UCSD-AML1 (cell line): ENCODE results near the gene PLEKHM1.
"Not testable (repeated sequence)": the region's sequence is repeated elsewhere in the genome, so short reads cannot be mapped to it uniquely, and the experiment has no call there.

Experiments
- DNase-seq: peaks from one replicate; lab custom pipeline; 2025; ENCODE audit not compliant: unreplicated experiment; lab: John Stamatoyannopoulos, UW

Gene PLEKHM1

DNA sequence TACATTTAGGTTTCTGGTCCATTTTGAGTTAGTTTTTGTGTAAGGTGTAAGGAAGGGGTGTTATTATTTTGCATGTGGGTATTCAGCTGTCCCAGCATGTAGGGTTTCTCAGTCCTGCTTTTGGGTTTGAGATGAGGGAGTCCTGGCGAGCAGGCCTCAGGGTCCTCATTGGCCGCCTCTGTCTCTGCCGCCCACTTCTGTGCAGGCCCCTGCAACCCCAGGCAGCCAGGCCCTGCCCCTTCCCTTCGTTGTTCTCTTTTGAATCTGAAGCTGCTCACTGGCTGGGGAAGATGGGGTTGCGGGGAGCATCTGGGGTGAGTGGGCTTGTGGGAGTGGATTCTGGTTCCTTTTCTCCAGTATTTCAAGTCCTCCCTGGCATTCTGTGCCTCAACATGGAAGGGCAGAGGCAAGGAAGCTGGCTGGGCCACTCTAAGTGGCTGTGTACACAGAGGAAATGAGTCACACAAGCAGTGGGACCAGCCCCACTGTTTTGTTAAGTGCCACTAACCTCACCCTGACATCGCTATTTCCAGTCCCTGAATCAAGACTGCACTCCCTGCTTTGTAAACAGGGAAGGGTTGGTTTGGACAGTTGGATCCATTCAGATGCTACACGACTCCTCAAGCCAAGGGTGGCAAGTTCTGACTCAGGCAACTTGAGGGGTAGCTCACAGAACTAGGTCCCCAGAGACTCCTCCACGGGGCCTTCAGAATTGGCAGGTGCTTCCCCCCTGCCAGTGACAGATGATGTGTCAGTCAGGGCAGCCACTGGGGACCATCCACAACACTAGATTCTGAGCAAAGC lies 28.8 kb downstream of the PLEKHM1 start:
- DNase-seq = peak; percentile 50

DNA sequence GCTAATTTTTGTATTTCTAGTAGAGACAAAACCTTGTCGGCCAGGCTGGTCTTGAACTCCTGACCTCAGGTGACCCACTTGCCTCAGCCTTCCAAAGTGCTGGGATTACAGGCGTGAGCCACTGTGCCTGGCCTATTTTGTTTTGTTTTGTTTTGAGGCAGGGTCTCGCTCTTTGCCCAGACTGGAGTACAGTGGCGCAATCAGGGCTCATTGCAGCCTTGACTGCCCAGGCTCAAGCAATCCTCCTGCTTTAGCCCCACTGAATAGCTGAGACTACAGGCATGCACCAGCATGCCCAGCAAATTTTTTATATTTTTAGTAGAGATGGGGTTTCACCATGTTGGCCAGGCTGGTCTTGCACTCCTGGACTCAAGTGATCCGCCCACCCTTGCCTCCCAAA lies 30.1 kb downstream of the PLEKHM1 start:
- not testable (repeated sequence) for DNase-seq

DNA sequence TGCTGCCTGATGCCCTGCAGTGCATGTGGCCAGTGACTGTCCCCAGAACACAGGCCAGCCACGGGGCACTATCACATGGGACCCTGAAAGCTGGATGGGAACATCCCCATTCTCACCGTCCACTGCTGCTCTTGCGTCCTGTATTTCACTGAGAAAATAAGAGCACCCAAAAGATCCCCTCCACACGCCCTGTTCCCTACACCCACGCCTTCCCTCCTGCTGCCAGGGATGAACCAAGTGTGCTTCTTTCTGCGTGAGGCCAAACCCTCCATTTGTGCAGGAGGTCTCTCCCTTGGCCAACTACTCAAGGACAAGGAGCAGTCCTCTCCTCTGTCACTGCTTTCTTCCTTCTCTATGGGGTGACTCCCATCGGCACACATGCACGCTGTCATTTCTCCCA lies 36.2 kb downstream of the PLEKHM1 start:
- DNase-seq = not testable (repeated sequence)

DNA sequence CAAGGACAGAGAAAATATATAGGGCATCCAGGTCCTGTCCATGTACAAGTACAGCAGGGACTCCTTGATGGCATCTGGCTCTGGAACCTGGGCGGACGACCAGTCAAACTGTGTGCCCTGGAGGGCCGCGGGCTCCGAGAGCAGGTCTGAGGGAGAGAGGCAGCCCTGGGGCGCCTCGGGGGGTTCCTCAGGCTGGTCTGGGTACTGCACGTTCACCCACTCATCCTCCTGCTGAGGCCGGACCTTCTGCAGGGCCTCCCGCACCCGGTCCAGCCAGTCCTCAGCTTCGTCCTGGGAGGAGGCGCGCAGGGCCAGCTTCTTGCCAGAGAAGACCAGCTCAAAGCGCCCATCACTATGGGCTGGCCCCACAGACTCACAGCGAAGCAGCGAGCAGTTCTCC lies 36.8 kb downstream of the PLEKHM1 start:
- not testable (repeated sequence) for DNase-seq

DNA sequence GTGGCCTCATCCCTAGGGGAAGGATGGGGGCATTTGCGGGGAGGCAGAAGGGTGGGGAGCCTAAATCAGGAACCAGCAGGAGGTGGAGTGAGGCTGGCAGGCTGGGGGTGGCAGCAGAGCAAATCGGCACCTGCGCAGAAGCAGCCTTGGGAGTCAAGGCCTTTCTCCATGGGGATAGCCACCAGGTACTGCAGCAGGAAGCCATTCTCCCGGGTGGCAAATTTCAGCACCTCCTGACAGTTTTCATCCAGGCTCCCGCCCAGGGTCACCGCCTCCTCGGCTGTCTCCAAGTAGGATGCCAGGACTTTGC lies 37.3 kb downstream of the PLEKHM1 start:
- not testable (repeated sequence) for DNase-seq

- not testable (repeated sequence) for DNase-seq
Measured at GRCh38 chr17:45452329-45453224, 37.9 kb downstream of the PLEKHM1 start.

DNA sequence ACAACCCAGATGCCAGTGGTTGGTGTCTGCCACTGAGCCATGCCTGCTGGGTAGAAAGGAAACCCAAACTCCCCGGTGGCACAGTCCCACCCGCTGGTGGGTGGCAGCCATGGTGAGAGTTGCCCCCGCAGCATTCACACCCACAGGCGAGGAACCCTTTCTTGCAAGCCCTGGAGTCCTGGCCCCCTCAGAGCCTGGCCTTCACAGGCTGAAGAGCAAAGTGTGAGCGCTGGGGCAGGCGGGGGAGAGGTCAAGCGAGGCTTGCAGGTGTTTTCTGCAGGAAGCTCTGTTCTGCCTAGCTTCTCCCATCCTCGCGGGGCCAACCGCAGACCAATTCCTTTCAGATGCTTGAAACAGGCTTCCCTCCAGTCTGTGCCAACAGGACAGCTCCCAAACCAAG lies 38.9 kb downstream of the PLEKHM1 start:
- not testable (repeated sequence) for DNase-seq

DNA sequence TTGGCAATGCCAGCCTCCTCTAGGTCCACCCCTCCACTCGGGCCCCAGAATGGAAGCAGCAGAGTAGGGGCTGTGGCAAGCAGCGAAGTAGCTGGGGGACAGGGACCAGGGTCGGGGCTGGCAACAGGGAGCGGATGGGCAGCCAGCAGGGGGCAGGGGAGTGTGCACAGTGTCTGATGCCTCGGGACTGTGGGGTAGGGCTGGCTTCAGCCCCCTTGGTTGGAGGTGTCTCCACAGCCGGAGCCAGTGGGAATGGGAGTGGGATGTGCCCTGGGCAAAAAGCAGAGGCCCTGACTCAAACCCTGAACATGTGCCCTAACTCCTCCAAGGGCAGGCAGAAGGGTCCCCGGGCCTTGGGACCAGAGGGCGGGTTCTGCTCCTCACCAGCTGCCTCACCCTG lies 39.4 kb downstream of the PLEKHM1 start:
- DNase-seq = peak; percentile 23

DNA sequence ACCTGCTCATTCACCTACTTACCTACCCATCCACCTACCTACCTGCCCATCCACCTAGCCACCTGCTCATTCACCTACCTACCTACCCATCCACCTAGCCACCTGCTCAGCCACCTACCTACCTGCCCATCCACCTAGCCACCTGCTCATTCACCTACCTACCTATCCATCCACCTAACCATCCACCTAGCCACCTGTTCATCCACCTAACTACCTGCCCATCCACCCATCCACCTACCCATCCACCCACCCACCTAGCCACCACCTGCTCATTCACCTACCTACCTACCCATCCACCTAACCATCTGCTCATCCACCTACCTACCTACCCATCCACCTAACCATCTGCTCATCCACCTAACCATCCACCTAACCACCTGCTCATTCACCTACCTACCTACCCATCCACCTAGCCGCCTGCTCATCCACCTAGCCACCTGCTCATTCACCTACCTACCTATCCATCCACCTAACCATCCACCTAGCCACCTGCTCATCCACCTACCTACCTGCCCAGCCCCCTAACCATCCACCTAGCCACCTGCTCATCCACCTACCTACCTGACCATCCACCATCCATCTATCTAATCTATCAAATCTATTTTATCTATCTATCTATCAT lies 40.7 kb downstream of the PLEKHM1 start:
- not testable (repeated sequence) for DNase-seq

DNA sequence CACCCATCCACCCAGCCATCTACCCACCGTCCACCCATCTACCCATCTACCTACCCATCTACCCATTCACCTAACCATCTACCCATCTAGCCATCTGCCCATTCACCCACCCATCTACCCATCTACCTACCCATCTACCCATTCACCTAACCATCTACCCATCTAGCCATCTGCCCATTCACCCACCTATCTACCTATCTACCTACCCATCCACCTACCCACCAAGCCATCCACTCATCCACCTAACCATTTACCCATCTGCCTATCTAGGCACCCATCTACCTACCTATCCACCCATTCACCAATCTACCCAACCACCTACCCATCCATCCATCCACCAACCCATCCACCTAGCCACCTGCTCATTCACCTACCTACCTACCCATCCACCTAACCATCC lies 41.3 kb downstream of the PLEKHM1 start:
- not testable (repeated sequence) for DNase-seq

- DNase-seq = not testable (repeated sequence)
Measured at GRCh38 chr17:45448483-45448882, 42.0 kb downstream of the PLEKHM1 start.

GRCh38 chr17:45448066-45448465 lies 42.5 kb downstream of the PLEKHM1 start:
- DNase-seq = not testable (repeated sequence)

- DNase-seq = not testable (repeated sequence)
Measured at GRCh38 chr17:45447650-45448049, 42.9 kb downstream of the PLEKHM1 start.

DNA sequence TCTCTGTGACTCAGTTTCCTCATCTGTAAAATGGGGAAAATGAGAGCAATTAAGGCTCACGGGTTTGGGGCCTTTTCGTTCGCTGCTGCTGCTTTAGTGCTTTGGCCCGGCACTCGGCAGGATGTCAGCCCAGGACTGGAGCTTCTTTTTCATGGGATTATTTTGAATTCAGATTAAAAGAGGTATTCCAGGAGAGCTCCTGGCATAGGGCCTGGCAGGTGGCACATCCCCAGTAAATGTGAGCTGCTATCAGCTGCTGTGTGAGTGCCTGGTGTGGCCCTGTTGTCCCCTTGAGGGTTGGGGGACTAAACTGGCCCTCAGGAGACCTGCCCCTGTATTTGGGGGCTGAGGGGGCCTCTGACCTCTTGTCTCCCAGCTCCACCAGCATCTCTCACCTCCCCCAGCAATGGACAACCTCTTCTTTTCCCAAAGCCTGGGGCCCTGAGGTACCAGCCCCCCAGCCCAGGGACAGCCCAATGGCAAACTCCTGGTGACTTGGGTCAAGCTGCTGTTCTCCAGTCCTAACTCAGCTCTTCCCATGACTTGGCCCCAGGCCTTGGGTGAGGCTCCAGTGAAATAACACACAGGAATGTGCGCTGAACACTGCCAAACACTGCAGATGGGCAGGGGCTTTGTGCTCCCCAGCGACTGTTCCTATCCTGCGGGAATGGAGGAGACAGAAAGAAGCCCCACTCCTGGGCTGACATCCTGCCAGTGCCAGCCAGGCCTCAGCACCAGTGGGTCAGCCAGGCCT lies 43.5 kb downstream of the PLEKHM1 start:
- not testable (repeated sequence) for DNase-seq

- peak; percentile 73 for DNase-seq
Measured at GRCh38 chr17:45445901-45446743, 44.4 kb downstream of the PLEKHM1 start.

DNA sequence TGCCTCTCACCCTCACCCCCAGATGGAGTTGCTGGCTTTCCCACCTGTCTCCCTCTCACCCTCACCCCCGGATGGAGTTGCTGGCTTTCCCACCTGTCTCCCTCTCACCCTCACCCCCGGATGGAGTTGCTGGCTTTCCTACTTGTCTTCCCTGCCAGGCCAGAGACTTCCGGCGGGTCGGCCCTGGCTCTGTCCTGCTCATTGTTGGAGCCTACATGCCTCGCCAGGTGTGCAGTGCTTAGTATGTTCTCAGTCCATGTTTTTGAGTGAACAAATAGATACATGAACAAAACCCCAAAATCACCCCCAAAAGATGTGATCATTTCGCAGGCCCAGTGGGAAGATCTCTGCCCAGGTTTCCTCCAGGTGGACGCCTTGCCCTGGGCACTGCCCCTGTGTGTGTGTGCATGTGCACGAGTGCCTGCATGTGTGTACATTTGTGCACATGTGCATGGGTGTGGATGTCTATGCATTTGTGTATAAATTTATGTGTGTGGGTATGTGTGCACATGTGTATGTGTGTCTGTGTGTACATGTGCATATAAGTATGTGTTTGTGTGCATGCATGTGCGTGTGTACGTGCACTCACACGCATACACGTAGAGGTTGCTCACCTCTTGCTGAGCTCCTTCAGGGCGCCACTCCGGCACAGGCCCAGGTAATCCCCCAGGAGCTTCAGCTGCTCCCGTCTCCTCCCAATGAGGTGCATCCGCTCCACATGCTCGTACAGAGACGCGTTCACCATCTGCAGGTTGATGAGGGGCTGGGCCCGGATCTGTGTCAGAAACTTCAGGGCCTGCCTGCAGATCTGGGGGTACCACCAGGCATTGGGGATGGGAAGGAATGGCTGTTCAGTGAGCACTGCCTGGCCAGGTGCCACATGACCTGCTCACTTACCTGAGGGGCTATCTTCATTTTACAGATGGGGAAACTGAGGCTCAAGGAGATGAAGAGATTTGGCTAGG lies 45.4 kb downstream of the PLEKHM1 start:
- DNase-seq = not testable (repeated sequence)

- not testable (repeated sequence) for DNase-seq
Measured at GRCh38 chr17:45444301-45444700, 46.2 kb downstream of the PLEKHM1 start.

- not testable (repeated sequence) for DNase-seq
Measured at GRCh38 chr17:45443371-45444260, 46.9 kb downstream of the PLEKHM1 start.
